Left lobe of liver (tissue), 2 donors: ENCODE measurements around the gene LRRN4CL. TPM values are rescaled to one million over a fixed set of nuclear protein-coding genes. Genes with fewer than 3 reads are reported as not detected.
"Not testable (repeated sequence)": the region's sequence is repeated elsewhere in the genome, so short reads cannot be mapped to it uniquely, and the experiment has no call there.

Experiments
- ATAC-seq: fragments of 200-7000 bp; cut with Tn5 transposase; one replicate; pipeline ENCODE4 v1.9.1; 2020; ENCODE audit warnings: mild to moderate bottlenecking, moderate library complexity
- DNase-seq: peaks from one replicate; pipeline ENCODE4 v3.0.0-alpha.2; 2020; ENCODE audit warnings: low spot score
- total RNA-seq: library from RNA; stranded (reverse); gene quantifications from one replicate; pipeline ENCODE4 v1.2.1, GENCODE V29; 2021
- donor health status: DM: no; HTN: no; CAD: no; lungs with moderate emphysema.
- donor health status: DM: no; HTN: yes; CAD: no.

Gene LRRN4CL
- total RNA-seq, 1 donor from 2014 or later, result not detected

GRCh38 chr11:62677714-62678113 lies 11.6 kb downstream of the LRRN4CL start:
- ATAC-seq (no peak), DNase-seq (no peak)

GRCh38 chr11:62677156-62677555 lies 12.2 kb downstream of the LRRN4CL start:
- DNase-seq (no peak), ATAC-seq (no peak)

- ATAC-seq (no peak), DNase-seq (no peak)
Measured at GRCh38 chr11:62676698-62677097, 12.6 kb downstream of the LRRN4CL start.

GRCh38 chr11:62675415-62675814 lies 13.9 kb downstream of the LRRN4CL start:
- not testable (repeated sequence) for DNase-seq

GRCh38 chr11:62673196-62673525 lies 16.2 kb downstream of the LRRN4CL start:
- DNase-seq, result no peak
- no peak for ATAC-seq

More at GRCh38 chr11:62675415-62675814, 13.9 kb downstream of the LRRN4CL start:
- ATAC-seq, result not testable (repeated sequence)

GRCh38 chr11:62671608-62672389 lies 17.5 kb downstream of the LRRN4CL start, which contains the start of the genes LBHD1 and UQCC3:
LBHD1 (minus strand) TSS chr11:62672267; CDS start chr11:62670031, 2,236 bp downstream.
UQCC3 (plus strand) TSS chr11:62671673; CDS start chr11:62671746, 73 bp downstream.
- peak; percentile 78 for DNase-seq
- ATAC-seq, result peak; percentile 81

GRCh38 chr11:62671236-62671607 lies 18.1 kb downstream of the LRRN4CL start:
- ATAC-seq, result peak; percentile 24
- no peak for DNase-seq

- ATAC-seq (peak; percentile 52), DNase-seq (peak; percentile 77)
Measured at GRCh38 chr11:62669420-62670161, 19.7 kb downstream of the LRRN4CL start.

GRCh38 chr11:62667460-62667859 lies 21.9 kb downstream of the LRRN4CL start:
- DNase-seq, result no peak
- ATAC-seq, result no peak

GRCh38 chr11:62666259-62666926 lies 22.9 kb downstream of the LRRN4CL start:
- DNase-seq (no peak), ATAC-seq (no peak)

- peak; percentile 59 for DNase-seq
- ATAC-seq, result peak; percentile 39
Measured at GRCh38 chr11:62665599-62666258, 23.6 kb downstream of the LRRN4CL start.

GRCh38 chr11:62665075-62665598 lies 24.2 kb downstream of the LRRN4CL start, which contains the start of the genes C11orf98 and CSKMT:
C11orf98 (minus strand) TSS chr11:62665210; CDS start chr11:62665169, 41 bp downstream.
CSKMT (plus strand) TSS chr11:62665312; CDS start chr11:62665880, 568 bp downstream.
- peak; percentile 93 for ATAC-seq
- peak; percentile 96 for DNase-seq

GRCh38 chr11:62664405-62665074 lies 24.8 kb downstream of the LRRN4CL start:
- DNase-seq (no peak), ATAC-seq (peak; percentile 43)

GRCh38 chr11:62656796-62657429 lies 32.4 kb downstream of the LRRN4CL start:
- no peak for ATAC-seq
- DNase-seq, result no peak

GRCh38 chr11:62654297-62654696 lies 35.0 kb downstream of the LRRN4CL start:
- no peak for DNase-seq
- ATAC-seq, result no peak

- DNase-seq, result no peak
Measured at GRCh38 chr11:62652161-62653006, 36.9 kb downstream of the LRRN4CL start.

GRCh38 chr11:62650283-62650682 lies 39.0 kb downstream of the LRRN4CL start:
- ATAC-seq, result not testable (repeated sequence)

More at GRCh38 chr11:62652161-62653006, 36.9 kb downstream of the LRRN4CL start:
- ATAC-seq, result no peak

GRCh38 chr11:62649486-62649885 lies 39.8 kb downstream of the LRRN4CL start:
- DNase-seq (no peak), ATAC-seq (no peak)

More at GRCh38 chr11:62650283-62650682, 39.0 kb downstream of the LRRN4CL start:
- DNase-seq, result not testable (repeated sequence)
